NCI-H2081 (cell line): ENCODE measurements around the gene OR4C5.
"Not testable (repeated sequence)": the region's sequence is repeated elsewhere in the genome, so short reads cannot be mapped to it uniquely, and the experiment has no call there.

Experiments used
- DNase-seq, 2 experiments: peaks; one replicate each; lab custom pipeline; 2025; lab: John Stamatoyannopoulos, UW

OR4C5 gene

DNA sequence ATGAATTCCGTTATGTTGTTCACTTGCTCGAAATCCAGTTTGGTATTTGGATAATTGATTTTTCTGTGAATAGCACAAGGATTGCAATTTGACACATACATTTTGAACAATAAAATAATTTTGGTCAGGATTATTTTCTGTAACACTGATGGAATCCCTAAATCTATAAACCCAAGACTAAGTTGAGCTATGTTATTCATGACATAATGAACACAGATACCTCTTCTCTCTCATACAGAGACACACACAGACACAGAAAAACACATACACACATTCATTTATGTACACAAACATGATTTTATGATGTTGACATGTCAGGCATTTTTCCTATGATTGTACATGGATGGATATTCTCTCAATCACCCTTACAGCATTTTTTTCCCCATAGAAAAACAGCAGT is at the start of gene OR4C5:
TSS of gene OR4C5 (minus strand) at position 101 of the 400 bp plus-strand sequence. CDS start at position 101, 0 bp downstream.
- DNase-seq: no peak

DNA sequence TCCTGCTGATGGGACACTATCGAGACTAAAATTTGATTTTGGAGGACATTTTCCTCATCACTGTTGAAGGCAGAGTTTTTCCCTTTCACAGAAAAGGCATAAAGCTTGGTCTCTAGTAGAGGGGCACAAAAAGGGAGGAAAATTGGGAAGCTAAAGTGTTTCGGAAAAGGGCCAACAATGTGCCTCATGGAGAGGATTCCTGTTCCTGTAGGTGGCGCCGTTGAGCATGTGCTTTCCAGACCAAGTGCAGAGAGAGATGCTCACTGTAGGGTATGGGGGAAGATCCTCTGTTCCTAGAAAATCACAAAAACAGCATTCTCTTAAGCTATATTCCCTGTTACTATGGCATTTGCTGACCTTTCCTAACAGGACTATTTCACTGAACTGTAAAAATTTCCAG is 18.4 kb upstream of the OR4C5 start:
- DNase-seq: no peak

DNA sequence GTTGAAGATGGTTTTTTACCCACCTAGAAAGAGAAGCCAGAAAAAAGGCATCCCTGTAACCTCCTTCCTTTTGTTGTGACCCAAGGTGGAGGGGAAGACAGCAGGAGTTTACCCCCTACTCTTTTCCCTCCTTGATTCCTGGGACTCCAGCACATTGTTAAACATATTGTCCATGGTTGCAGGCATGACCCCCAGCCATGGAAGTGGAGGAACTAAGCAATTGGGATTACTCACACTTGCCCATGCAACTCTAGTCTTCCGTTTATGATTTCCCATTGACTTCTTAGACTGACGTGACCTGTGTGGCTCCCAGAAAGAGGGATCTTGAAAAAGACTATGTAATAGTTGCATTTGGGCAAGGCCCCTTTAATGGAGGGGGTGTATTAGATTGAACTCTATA is 17.9 kb upstream of the OR4C5 start:
- DNase-seq: not testable (repeated sequence)

DNA sequence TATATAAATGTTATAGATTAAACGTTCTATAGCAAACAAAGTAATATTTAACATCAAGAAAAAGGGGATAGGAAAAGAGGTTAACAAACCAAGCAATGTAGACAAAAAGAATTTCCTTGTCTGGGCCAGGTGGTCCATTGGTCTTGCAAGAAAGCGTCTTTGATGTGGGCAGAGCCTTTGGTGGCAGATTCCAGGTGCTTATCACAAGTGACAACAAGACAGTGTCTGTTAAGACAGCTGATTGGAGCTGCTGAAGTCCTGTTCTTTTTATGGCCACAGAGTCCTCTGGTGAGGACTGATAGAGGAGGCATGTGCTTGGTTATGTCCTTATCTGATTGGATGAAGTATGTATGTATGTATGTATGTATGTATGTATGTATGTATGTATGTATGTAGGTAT is 5.0 kb downstream of the OR4C5 start:
- not testable (repeated sequence) for DNase-seq

DNA sequence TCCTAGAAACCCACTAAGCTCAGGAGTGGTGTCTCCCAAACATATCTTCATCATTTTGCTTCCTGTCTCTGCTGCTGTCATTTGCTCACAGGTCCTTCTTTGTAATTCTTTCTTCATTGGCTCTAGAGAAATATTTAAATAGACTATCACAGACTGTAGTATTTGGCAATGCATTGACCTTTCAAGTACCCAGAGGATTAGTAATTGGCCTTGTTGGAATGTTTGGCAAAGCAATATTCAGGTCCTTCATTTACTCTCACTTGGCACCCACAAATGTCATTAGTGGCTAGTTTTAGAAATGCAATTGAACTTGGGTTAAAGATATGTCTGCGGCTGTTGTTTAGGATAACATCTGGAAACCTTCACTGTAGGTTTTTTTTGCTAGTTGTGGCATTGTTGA is 11.6 kb downstream of the OR4C5 start:
- DNase-seq: no peak

- DNase-seq: no peak
These were observed 12.3 kb downstream of the OR4C5 start for GRCh38 chr11:48354013-48354412.

GRCh38 chr11:48346286-48346685 is 20.0 kb downstream of the OR4C5 start:
- not testable (repeated sequence) for DNase-seq

GRCh38 chr11:48342505-48342904 is 23.8 kb downstream of the OR4C5 start:
- not testable (repeated sequence) for DNase-seq

- DNase-seq: no peak
These were observed 24.8 kb downstream of the OR4C5 start for GRCh38 chr11:48341466-48341865.

GRCh38 chr11:48324620-48325019 is 41.6 kb downstream of the OR4C5 start, which contains the start of gene OR4C3:
Gene OR4C3 (plus strand): TSS chr11:48324920. CDS start chr11:48325022, 102 bp downstream.
- DNase-seq: not testable (repeated sequence)

GRCh38 chr11:48319813-48320212 is 46.5 kb downstream of the OR4C5 start:
- not testable (repeated sequence) for DNase-seq
